GM12872 (cell line): ENCODE data around the gene TRMT112.

Source experiments
- CTCF ChIP-seq: IDR thresholded peaks from 3 replicates; pipeline ENCODE4 v1.5.1; 2011; ENCODE audit warnings: low read depth, mild to moderate bottlenecking, low read length, moderate library complexity; ENCODE audit not compliant: insufficient read depth

Gene TRMT112

GRCh38 chr11:64303109-64304031, 14.0 kb downstream of the TRMT112 start:
- no peak for TF ChIP-seq CTCF

GRCh38 chr11:64299847-64300648, 17.3 kb downstream of the TRMT112 start, which contains the start of gene CATSPERZ:
Gene CATSPERZ (plus strand): TSS chr11:64300358. CDS start chr11:64300411, 53 bp downstream.
- TF ChIP-seq CTCF, result no peak

DNA sequence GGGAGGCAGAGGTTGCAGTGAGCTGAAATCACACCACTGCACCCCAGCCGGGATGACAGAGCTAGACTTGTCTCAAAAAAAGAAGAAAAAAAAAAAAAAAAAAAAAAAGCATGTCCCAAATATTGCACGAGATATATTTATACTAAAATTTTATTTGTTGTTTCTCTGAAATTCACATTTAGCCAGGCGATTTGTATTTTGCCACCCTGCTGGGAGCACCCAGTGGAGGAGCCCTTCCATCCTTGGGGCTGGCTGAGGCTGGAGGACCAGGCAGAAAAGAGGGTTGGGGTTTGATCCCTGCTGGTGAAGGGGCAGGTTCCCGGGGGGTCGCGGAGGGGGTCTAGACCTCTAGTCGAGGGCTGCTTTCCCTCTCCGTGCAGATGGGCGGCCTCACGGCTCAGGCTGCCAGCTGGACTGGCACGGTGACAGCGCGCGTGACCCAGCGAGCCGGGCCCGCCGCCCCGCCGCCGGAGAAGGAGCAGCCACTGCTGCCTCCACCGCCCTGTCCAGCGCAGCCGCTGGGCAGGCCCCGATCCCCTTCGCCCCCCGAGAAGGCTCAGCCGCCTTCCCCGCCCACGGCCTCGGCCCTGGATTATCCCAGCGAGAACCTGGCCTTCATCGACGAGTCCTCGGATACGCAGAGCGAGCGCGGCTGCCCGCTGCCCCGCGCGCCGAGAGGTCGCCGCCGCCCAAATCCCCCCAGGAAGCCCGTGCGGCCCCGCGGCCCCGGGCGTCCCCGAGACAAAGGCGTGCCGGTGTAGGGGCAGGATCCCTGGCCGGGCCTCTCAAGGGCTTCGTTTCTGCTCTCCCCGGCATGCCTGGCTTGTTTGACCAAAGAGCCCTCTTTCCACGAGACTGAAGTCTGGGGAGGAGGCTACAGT, 18.2 kb downstream of the TRMT112 start:
- no peak for TF ChIP-seq CTCF

DNA sequence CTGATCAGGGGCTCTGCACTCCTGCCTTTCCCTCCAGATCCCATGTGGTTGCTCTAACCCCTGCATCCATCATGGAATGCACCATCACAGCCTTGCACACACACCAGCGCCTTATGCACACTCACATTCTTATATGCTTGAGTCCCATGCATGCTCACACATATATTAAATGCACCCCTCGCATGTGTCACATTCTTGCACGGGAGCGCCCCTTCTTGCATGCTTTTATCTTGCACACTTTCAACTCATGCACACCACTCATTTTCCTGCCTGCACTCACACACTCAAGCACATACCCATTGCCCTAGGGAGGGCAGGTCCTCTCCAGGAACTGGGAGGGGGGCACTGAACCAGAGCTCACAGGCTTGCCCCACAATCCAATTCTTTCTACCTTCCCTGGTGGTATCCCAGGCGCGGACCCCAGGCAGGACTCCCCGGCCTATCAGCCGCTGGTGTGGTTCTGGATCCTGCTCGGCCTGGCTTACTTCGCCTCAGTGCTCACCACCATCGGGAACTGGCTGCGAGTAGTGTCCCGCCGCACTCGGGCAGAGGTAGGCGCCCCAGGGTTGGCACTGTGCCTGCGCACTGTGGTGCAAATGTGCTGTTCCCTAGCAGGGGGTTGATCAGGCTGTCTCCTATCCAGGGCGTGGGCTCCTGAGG, 19.5 kb downstream of the TRMT112 start:
- no peak for TF ChIP-seq CTCF

- no peak for TF ChIP-seq CTCF
Measured at GRCh38 chr11:64296830-64297698, 20.3 kb downstream of the TRMT112 start.

DNA sequence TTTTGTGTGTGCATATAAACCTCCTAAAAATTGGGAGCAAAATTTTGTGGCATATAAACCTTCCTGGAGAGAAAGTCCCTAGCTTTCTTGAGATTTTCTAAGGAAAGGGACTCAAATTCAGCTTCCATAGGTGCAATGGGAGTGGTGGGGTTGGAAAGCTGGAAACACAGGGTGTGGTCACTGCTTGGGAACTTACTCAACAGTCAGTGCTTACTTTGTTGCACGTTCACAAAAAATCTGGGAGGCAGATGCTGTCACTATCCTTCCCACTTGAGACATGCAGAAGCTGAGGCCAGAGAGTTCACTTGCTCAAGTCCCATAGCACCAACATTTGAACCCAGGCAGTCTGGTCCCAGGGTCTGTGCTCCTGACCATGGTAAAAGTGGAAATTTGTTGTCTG, 21.1 kb downstream of the TRMT112 start:
- no peak for TF ChIP-seq CTCF
